Activated effector memory CD4-positive, alpha-beta T cell treated with Interleukin-2 at 50 U/mL for 16 hours (primary cell): Measurements from ENCODE around the gene TPSG1.
"Not testable (repeated sequence)": the region's sequence is repeated elsewhere in the genome, so short reads cannot be mapped to it uniquely, and the experiment has no call there.

Experiments
- DNase-seq: peaks from one replicate; pipeline ENCODE4 v3.0.0-alpha.2; 2020

TPSG1 gene

DNA sequence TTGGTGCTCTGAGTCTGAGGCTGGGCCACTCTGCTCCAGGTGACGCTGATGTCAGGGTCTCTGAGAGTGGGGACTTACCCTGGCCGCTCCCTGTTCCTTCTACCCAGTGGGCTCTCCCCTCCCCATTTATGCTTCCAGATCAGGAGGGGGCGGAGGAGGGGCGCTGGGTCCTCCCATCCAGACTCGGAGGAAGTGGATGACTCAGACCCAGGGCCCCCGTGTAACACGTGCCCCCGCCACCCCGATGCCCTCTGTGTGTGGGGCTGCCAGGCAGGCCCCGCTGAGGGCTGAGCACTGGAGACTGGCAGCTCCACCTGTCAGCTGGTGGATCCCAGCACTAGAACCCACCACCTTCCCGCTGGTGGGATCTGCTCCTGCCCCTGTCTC, 5.0 kb upstream of the TPSG1 start, which contains the start of gene TPSB2:
TPSB2 (minus strand) TSS at position 101 of the 387 bp plus-strand sequence. CDS start 233 bp downstream, outside the sequence.
- not testable (repeated sequence) for DNase-seq

DNA sequence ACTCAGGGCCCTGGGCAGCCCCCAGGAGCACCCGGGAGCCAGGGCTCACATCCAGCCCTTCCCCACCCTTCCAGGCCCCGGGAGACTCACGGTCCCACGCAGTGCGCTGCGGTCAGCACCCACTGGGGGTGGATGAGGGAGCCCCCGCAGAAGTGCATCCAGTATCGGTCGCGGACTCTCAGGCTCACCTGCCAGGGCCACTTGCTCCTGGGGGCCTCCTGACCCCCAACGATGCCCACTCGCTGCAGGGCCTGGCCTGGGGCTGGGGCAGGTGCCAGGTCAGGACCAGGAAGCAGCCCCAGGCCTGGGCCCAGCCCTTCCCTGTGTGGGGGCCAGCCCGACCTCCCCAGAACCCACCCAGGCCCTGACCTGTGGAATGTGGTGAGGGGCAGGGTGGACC, 4.4 kb upstream of the TPSG1 start:
- DNase-seq = not testable (repeated sequence)

DNA sequence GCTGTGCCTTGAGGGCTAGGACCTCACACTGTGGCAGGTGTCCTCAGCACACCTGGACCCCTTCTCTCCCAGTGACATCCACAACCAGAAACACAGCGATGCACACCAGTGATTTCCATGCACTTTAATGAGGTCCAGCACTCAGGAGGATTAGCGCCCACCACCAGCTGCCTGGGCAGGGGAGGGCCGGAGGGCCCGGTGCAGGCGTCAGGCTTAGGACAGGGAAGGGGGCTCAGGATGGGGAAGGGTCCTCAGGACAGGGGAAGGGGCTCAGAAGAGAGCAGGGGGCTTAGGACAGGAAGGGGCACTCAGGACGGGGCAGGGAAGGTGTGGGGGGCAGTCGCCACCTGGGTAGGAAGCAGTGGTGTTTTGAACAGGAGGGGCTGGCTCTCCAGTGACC, 3.2 kb upstream of the TPSG1 start:
- DNase-seq = not testable (repeated sequence)

DNA sequence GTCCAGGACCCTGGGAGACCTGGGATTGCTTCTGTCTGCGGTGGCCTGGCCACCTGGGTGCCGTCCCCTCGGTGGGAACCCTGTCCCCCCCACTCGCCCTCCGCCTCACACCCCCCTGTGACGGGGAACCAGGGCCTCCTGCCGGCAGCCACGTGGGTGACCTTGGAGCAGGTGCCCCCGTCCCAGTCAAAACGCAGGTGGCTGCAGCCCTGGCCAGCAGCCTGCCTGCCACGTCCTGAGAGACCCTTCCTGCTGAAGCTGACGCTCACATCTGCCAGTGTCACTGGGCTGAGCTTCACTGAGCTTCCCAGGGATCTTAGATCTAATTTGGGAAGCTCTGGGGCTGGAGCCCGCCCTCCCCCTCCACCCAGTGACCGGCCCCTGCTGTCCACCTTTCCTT, 1.6 kb upstream of the TPSG1 start:
- not testable (repeated sequence) for DNase-seq

DNA sequence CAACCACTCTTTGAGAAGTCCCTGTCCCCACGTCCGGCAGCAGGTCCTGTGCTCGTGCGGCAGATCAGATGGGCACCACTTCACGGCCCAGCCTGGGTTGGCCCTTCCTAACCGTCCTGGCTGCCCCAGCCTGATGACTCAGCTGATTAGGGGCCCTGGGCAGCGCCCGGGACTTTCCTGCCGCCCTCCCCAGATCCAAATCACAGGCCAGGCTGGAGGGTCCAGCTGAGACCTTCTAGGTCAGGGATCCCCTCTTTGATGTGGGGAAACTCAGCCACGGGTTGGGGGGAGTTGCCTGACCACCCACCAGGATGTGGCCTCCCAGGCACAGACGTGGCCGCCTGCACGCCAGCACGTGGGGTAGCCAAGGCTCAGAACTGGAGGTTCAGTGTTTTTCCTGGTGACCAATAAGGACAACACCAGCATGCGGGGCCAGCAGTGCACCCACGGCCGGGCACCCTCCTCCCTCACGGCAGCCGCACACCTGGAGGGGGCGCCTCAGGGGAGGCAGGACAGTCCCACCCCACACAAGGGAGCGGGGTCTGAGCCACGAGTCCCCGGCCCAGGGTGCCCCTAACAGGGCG, 752 bp upstream of the TPSG1 start:
- not testable (repeated sequence) for DNase-seq

DNA sequence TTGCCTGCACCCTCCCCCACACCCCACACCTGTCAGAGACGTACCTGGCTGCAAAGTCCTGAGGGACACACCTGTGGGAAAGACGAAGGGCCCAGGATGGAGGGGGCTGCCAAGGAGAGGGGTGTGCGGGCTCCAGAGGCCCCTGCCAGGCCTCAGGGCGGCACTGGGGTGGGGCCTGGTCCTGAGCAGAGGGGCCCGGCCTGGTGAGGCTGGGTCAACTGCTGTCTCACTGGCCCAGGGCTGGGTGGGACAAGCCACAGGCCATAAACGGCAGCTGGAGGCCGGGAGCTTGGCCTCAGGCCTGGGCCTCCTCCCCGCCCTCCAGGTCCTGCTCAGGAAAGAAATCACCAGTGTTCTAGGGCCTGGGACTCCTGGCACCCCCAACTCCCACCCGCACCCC, 510 bp downstream of the TPSG1 start:
- no peak for DNase-seq

DNA sequence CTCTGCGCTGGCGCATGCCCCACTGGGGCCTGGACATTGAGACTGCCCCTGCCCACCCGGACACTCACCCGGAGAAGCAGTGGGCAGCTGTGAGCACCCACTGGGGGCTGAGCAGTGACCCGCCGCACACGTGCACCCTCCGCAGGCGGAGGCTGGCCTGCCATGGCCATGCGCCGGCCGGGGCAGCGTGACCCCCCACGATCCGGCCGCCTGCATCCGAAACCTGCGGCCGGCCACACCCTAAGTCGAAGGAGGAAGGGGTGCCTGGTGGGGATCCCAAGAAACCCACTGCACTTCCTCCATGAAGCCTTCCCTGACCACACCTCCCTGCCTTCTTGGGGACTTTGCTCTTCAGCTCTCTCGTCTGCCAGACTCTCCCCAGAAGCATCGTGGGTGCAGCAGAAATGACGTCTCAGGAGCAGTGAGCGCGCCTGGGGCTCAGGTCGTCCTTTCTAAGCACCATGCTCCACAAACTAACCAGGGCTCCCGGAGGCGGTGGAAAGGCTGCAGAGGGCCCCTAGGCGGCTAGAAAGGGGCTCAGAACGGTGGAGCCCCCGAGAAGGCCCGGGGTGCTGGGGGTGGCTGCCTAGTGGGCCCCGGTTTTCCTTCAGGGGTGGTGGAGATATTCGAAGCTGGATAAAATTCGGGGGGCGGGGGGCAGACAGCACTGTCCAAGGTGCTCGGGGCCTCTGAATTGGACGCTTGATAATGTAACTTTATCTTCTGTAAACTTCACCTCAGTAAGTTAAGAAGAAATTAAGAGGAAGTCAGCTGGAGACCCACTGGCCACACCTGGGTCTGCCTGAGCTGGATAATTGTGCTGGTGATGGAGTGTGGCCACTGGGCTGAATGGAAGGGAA, 1.5 kb downstream of the TPSG1 start:
- no peak for DNase-seq

DNA sequence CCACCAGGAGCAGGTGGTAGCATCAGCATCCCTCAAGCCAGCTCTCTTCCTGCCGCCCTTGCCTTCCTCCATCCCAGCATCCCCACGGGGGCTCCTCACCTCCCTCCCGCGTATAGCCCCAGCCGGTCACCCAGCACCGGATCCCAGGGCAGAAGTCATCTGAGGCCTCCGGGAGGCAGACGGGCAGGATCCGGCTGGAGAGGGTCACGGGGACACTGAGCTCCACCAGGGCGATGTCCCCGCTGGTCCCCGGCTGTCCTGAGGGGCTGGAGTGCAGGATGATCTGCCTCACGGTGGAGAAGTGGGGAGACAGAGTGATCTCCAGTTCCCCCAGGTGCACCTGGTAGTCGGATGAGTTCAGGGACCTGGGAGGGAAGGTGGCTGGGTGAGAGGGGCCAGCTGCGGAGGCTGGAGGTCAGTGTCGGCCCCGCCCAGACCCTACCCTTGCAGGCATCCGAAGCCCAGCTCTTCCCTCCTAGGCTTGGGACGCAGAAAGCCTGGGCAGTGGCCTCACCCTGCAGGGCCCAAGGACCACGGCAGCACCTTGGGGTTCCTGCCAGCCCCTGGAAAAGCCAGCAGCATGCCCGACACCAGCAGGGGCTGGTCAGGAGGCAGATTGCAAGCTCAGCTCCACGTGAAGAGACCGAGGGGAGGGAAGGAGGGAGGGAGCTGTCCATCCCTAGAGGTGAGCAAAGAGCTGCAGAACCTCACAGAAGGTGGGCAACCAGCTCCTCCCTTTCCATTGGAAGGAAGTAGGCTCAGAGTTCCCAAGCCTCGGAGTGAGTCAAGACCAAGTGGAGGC, 2.3 kb downstream of the TPSG1 start:
- DNase-seq = no peak

DNA sequence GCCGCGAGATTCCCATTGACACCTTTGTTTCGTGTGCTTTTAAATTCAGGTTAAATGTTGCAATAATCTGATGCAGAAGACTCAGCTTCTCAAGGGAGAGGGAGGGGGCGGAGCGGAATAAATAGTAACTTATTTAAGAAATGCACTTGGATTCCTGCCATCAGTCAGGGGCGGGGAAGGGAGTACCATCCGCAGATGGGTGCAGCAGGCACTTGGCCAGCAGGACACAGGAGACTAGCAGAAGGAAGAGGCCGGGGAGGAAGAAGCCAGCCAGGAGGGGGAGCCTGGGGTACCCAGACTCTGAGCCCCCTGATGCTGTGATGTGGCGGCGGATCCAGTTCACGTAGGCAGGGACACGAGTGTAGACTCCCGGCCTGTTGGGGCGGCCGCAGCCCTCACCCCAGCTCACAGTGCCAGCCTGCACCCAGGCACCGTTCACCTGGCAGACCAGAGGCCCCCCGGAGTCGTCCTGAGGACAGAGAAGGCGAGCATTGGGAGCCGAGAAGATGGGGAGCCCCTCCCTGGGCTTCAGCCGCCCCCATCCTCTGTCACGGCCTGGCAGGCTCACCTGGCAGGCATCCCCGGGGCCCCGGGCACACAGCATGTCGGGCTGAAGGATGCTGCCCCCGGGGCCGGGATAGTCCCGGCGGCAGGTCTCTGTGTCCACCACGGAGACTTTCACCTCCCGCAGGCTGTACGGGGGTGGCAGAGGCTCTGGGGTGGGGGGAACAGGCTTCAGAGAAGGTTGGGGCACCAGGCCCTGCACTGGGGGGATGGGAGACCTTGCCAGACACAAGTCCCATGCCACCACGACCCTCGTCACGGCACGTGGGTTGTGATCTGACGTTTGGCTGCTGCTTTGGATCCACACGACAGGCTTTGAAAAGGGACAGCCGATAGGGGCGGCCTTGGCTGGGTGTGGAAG, 3.2 kb downstream of the TPSG1 start:
- no peak for DNase-seq

DNA sequence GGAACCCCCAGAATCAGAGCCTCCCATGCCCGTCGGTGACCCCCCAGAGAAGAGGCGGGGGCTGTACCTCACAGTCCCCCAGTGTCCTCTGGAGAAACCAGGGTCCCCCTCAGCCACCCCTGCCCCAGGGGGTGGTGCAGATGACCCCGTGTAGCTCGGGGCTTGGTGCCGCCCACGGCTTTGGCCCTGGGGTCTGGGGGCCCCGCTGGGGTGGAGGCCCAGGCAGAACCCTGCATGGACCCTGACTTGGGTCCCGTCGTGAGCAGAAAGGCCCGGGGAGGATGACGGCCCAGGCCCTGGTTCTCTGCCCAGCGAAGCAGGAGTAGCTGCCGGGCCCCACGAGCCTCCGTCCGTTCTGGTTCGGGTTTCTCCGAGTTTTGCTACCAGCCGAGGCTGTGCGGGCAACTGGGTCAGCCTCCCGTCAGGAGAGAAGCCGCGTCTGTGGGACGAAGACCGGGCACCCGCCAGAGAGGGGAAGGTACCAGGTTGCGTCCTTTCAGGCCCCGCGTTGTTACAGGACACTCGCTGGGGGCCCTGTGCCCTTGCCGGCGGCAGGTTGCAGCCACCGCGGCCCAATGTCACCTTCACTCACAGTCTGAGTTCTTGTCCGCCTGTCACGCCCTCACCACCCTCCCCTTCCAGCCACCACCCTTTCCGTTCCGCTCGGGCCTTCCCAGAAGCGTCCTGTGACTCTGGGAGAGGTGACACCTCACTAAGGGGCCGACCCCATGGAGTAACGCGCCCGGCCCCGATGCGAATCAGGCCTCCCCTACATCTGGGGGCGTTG, 4.0 kb downstream of the TPSG1 start:
- DNase-seq = no peak

DNA sequence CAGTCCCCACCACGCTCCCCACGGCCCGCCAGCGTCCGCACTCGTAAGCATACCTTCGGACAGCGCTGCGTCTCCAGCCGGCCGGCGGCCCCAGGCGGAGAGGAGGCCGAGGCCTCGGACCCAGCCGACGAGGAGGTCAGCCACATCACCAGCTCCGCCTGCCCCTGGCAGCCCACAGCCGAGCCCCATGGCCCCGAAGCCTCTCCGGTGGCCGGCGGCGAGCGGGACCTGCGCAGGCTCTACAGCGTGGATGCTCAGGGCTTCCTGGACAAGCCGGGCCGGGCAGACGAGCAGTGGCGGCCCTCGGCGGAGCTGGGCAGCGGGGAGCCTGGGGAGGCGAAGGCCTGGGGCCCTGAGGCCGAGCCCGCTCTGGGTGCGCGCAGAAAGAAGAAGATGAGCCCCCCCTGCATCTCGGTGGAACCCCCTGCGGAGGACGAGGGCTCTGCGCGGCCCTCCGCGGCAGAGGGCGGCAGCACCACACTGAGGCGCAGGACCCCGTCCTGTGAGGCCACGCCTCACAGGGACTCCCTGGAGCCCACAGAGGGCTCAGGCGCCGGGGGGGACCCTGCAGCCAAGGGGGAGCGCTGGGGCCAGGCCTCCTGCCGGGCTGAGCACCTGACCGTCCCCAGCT, 4.9 kb downstream of the TPSG1 start:
- no peak for DNase-seq

DNA sequence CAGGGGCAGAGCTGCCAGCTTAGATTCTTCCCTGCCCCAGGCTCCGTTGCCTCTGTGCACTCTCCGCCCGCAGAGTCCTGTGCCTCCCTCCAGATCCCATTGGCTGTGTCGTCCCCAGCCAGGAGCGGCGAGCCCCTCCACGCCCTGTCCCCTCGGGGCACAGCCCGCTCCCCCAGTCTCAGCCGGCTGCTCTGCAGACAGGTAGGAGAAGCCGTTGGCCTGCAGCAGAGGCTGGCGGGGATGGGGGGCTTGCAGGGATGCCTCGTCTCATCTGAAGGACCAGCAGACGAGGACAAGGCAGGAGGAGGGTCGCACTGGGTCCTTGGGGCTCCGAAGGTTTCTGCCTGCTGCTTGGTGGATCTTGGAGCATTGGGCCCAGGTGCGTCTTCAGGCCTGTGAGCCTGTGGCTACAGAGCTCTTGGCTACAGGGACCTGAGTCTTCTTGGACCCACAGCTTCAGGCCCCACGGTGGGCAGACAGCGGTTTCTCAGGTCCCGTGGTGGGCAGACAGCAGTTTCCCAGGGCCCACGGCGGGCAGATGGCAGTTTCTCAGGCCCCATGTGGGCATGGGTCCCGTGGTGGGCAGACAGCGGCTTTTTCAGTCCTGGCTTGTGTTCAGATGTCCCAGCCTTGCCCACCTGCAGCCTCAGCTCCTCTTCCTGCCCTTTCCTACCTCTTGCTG, 6.0 kb downstream of the TPSG1 start:
- no peak for DNase-seq

DNA sequence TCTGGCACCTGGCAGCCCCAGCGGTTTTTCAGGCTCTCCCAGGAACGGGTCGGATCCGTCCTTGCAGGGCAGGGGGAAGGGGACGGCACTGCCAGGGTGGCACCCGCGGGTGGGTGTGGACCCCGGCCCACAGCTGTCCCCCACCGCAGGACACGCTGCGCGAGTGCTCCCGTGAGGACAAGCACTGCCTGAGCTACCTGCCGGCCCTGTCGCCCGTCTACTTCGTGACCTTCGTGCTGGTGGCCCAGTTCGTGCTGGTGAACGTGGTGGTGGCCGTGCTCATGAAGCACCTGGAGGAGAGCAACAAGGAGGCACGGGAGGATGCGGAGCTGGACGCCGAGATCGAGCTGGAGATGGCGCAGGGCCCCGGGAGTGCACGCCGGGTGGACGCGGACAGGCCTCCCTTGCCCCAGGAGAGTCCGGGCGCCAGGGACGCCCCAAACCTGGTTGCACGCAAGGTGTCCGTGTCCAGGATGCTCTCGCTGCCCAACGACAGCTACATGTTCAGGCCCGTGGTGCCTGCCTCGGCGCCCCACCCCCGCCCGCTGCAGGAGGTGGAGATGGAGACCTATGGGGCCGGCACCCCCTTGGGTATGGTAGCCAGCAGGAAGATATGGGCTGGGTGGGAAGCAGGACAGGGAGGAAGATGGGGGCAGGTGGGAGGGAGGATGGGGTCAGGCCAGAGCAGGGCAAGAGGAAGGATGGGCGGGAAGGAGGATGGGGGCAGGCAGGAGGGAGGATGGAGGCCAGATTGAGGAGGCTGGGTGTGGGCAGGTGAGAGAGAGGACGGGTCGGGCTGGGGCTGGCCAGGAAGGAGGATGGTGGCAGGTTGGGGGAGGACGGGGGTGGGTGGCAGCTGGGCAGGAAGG, 6.8 kb downstream of the TPSG1 start:
- DNase-seq = no peak

DNA sequence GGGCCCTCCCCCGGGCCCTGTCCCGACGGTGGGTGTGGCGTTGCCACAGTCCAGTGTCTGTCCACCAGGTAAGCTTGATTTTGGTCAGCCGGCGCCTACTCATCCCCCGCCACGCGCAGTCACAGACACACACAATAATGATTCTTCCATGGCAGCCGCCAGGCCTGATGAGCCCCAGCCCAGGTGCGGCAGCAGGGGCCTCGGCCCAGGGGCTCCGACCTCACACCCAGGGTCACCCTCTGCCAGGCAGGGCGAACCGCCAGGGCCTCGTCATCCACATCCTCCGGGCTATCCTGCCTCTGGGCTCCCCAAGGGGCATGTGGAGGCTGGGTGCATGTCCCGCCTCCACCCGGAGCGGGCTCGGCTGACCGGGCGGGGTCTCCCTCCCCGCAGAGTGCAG, 7.5 kb downstream of the TPSG1 start:
- no peak for DNase-seq

DNA sequence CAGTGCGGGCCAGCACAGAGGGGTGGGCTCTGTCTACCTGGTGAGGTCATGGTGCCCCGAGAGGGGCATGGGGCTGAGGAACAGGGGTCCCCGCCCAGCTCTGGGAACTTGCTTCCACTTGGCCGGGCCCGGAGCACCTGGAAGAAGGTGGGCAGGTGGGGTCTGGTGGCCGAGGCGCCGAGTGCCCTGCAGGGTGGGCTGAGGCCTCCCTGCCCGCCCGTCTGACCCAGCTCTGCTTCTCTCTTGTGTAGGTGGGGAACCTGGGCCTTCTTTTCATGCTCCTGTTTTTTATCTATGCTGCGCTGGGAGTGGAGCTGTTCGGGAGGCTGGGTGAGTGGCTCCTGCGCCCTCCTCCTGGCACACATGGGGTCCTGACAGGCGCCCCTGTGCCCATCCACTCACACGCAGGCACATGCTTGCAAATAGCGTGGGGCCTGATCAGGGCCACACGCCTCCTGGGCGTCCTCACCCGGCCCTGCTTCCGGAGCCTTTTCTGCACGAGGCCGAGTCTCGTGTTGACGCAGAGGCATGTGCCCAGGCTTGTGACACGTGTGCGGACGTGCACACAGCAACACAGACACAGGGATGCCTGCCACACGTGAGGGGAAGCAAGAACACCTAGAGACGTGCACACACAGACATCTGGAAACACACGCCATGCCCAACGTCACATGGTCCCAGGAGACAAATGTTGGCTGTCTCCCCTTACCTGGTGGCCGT, 8.2 kb downstream of the TPSG1 start:
- DNase-seq = no peak

DNA sequence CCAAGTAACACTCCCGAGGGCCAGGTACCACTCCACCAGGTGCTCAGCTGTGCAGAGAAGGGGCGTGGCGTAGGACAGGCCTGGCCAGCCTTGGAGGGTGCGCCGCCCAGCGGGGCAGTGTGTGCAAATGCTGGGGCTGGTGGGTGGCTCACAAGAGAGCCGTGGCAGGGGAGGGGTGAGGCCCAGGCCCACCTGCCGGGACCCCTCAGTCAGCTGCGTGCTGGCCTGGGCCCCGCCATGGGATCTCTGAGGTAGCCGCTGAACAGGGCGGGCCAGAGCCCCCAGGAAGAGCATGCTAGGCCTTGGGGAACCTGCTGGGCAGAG, 8.8 kb downstream of the TPSG1 start:
- DNase-seq = no peak

DNA sequence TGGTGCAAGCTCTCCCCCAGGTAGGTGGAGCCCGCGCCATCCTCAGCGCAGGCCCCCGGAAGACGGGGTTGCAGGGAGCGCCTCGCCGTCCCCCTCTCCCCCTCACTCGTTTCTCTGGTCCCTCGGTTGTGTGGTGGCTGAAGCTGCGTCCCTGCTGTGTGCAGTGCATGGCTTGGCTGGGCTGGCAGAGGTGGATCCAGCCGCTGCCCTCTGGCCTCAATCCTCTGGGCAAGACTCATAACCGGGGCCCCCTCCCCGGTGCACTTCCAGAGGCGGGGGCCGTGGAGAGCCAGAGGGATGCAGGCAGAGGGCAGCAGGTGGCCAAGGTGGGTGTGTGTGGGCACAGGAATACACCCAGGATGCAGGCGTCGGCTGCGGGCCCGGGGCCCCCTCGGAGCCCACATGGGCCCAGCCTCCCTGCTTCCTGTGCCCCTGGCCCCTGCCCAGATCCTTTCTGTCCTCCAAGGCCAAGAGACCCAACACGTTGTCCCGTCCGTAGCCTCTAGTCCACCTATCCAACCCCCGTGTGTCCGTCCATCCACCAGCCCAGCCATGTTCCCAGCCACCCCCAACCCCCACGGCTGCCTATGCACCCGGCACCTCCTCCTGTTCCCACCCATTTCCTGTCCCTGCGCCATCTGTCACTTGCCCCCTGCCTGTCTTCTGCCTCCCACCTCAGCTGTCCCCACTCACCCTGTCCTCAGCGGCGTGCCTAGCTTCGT, 9.3 kb downstream of the TPSG1 start:
- DNase-seq = no peak

DNA sequence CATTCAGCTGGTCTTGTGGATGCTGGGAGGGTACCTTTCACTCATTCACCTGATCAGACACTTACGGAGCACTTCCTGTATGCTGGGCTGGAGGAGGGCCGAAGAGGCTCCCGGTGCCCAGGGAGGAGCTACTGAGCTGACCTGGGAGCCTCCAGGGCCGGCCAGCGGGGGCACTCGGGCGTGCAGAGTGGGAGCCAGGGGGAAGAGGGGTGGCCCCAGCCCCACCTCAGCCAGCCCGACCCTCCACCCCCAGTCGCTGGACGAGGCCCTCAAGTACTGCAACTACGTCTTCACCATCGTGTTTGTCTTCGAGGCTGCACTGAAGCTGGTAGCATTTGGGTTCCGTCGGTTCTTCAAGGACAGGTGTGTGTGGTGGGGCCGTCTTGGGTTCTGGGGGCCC, 10.3 kb downstream of the TPSG1 start:
- DNase-seq = no peak
